ENCODE results near the gene ATP1A2.

The ATP1A2 gene

GRCh38 chr1:160154790-160155189, 39.2 kb downstream of the ATP1A2 start:
- DNase-seq = no peak

DNA sequence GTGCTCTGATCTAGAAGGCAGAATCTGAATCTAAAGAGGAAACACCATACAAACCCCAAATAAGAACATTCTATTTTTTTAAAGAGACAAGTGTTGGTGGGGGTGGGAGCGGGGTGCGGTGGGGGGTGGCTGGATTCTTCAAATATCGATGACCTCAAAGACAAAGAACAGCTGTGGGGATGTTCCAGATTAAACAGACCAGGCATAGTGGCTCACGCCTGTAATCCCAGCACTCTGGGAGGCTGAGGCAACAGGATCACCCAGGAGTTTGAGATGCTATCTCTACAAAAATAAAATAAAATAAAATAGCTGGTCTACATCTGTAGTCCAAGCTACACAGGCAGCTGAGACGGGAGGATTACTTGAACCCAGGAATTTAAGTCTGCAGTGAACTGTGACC, 40.8 kb downstream of the ATP1A2 start:
- DNase-seq = no peak

GRCh38 chr1:160157174-160157573, 41.6 kb downstream of the ATP1A2 start:
- DNase-seq = no peak

GRCh38 chr1:160158031-160158430, 42.5 kb downstream of the ATP1A2 start:
- DNase-seq = no peak

GRCh38 chr1:160158534-160158933, 43.0 kb downstream of the ATP1A2 start:
- no peak for DNase-seq

DNA sequence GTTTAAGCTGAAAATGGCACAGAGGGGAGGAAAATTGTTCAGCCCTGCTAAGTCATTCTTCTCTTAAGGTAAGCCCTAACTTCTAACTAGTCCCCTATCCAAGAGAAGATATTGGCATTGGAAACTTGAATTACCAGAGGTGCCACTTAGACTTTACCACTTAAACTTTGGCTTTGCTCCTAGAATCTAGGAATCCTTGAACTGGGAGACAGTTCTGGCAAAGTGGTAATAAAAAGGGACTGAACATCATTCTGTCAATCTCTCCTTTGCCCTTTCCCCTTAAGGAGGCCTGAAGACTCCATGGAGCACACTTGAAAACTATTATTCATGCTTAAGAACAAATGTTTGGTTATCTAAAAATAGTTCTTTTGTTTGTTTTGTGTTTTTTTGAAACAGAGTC, 44.3 kb downstream of the ATP1A2 start:
- no peak for DNase-seq

GRCh38 chr1:160161965-160162705, 46.6 kb downstream of the ATP1A2 start:
- DNase-seq = no peak

GRCh38 chr1:160162931-160163330, 47.4 kb downstream of the ATP1A2 start:
- no peak for DNase-seq

DNA sequence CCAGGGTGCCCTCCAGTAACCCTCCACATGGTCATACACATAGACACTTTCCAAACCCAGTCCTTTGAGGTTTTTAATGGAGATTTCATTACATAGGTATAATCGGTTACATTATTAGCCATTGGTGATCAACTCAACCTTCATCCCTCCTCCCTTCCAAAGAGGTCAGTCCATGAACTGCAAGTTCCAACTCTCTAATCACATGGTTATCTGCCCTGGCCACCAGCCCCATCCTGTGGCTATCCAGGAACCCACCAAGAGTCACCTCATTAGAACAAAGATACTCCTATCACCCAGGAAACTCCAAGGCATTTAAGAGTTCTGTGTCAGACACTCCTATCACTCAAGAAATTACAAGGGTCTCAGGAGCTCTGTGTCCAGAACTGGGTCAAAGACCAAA, 48.1 kb downstream of the ATP1A2 start:
- DNase-seq = no peak

GRCh38 chr1:160164121-160164520, 48.6 kb downstream of the ATP1A2 start:
- no peak for DNase-seq

- DNase-seq = no peak
Observed at GRCh38 chr1:160166166-160166868, 50.8 kb downstream of the ATP1A2 start.

DNA sequence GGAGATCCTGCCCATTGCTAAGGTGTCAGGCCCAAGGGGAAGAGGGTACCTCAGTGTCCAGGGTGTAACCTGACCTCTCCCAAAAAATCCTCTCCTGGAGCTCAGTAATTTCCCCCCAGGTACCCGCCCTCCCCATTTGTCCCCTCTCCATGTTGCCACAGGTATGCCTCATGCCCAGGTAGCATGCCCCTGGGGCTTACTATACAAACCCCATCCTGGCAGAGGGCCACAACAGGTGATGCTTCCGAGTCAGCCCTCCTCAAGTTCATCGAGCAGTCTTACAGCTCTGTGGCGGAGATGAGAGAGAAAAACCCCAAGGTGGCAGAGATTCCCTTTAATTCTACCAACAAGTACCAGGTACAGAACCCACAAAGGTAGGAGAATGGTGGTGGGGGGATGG, 51.5 kb downstream of the ATP1A2 start:
- no peak for DNase-seq

DNA sequence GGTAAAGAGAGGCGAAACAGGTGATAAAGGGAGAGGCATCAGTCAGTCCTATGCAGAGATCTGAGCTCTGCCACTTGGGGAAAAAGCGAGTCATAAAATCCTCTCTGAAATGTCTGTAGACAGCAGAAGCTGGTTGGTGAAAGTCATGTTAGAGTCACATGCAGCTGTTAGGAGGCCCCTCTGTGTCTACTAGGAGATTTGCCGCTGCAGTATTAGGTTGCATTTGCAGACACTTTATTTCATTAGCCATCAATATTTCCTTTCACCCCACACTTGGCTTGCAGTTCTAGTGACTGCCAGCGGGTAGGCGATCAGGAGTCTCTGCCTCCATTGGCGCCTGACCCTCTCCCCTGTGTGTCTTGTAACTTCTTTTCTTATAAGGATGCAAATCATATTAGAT, 52.0 kb downstream of the ATP1A2 start:
- DNase-seq = no peak

DNA sequence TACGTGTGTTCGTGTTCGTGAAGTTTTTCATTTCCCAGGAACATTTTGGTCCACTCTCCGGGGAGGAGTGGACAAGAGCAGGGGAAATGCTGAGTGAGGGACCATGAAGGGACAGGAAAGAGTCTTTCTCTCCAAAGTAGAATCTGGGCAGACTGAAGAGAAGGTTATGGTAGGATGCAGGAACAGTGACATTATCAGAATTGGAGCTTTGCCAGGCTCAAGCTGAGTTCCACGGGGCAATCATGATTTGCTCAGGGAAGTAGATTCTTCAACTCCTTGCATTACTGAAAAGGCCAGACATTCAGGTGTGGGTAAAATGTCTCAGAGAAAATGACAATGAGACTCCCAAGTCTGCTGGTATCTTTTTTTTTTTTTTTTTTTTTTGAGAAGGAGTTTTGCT, 52.5 kb downstream of the ATP1A2 start:
- no peak for DNase-seq

DNA sequence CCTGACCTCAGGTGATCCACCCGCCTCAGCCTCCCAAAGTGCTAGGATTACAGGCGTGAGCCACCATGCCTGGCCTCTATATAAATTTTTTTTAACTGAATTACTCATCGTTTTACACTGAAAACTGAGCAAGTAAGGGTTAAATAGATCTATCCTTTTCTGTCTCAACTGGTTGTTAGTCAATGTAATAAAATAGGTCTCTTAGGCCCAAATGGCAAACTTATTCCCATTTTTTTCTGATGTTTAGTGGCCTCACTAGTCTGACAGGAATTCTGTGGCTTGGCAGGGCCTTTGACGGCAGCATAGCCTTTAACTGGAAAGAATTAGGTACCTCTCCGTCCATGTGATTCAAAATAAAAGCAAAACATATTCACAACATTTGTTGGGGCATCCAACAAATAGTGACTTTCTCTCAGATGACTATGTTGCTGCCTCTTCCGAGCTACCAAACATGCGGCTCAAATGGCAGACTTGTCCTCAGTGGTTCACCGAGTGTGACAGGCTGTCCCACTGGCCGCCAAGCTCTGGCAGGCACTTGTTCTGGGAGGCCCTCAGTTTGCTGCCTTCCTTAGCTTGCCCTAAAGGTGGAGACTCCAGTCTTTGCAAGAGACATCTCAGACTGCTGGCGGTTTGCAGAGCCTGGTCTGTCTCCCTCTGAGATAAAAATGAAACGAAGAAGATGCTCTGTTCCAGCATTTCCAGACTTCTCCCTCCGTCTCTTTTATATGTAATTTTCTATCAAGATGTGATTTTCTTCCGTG, 53.2 kb downstream of the ATP1A2 start:
- no peak for DNase-seq

DNA sequence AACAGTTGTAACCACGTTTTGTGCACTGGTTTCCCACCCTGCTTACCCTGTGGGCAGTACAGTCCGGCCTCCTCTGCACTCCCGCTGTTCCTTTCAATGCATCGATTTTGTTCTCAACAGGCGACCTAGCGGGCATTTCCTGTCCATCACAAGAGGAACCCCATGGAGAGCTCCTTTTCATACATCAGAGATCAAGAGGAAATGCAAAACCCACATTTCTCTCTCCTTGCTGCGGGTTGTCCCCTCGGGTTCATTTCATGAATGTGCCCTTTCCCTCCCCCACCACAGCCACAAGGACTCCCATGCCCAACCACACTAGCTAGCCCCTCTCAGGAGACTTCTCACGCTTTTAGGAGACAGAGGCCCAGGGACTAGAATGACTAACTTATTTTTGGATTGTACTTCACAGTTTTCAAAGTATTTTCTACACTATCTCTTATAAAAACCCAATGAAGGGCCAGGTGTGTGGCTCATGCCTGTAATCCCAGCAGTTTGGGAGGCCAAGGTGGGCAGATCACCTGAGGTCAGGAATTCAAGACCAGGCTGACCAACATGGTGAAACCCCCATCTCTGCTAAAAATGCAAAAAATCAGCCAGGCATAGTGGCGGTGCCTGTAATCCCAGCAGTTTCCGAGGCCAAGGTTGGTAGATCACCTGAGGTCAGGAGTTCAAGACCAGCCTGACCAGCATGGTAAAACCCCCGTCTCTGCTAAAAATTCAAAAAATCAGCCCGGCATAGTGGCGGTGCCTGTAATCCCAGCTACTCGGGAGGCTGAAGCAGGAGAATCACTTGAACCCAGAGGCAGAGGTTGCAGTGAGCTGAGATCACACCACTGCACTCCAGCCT, 54.2 kb downstream of the ATP1A2 start:
- DNase-seq = no peak

DNA sequence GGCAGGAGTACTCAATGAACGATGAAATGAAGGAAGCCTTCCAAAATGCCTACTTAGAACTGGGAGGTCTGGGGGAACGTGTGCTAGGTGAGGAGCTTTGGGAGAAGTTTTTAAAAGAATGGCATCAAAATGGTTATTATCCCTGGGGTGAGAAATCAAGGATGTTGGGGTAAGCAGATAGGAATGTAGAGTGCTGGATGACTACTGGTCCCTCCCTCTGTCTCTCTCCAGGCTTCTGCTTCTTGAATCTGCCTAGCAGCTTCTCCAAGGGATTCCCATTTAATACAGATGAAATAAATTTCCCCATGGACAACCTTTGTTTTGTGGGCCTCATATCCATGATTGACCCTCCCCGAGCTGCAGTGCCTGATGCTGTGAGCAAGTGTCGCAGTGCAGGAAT, 55.8 kb downstream of the ATP1A2 start:
- DNase-seq = no peak

DNA sequence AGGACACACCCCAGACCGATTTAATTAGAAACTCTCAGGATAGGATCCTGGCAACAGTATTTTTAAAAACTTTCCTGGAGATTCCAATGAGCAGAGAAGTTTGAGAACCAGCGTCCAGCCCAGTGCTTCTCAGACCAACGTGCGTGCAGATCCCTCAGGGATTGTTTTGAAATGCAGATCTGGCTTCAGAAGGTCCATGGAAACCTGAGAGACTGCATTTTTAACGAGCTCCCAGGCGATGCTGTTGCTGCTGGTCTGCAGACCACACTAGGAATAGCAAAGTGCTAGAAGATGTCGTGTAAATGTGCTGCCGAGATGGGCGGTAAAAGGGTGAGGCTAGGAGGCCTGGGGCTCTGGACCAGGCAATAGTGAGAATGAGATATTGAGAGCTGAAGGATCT, 56.4 kb downstream of the ATP1A2 start:
- DNase-seq = no peak

DNA sequence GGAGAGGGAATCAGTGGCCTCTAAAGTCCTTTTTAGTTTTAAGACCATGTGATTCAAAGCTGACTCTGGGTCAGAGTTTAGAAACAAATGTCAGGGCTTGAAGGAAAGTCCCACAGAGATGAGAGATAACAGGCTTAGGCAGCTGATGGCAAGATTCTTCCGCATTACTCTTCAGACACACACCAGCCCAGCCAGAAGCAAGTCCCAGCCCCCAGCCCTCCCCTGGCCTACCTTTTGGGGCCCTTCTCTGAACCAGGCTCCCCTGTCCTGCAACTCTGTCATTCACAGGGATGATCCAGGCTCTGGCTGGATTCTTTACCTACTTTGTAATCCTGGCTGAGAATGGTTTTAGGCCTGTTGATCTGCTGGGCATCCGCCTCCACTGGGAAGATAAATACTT, 61.7 kb downstream of the ATP1A2 start:
- no peak for DNase-seq

GRCh38 chr1:160177667-160178066, 62.1 kb downstream of the ATP1A2 start:
- no peak for DNase-seq

- DNase-seq = no peak
Observed at GRCh38 chr1:160178731-160179130, 63.2 kb downstream of the ATP1A2 start.

DNA sequence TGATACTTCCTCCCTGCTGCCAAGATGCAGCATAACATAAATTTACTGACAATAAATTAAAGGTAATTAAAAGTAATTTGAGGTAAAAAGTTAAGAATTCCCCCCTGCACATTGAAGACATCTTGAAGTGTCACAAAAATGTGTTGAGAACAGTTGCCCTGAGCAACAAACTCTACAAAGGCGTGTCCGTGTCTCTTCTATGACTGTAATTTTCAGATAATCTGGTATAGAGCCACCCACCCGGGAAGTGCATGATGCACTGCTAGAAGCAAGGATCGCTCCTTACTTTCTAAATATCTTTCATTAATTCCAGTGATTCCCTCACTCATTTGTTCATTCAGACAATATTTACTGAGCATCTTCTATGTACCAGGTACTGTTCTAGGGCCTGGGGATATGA, 63.8 kb downstream of the ATP1A2 start:
- no peak for DNase-seq

GRCh38 chr1:160186246-160186645, 70.7 kb downstream of the ATP1A2 start:
- no peak for DNase-seq

Measured in effector CD8-positive, alpha-beta T cell (primary cell).